Limb (tissue), 2 donors: Measurements from ENCODE around the gene ABCA7.
A peak's percentile ranks its signal among the peaks of the same experiment; 100 is the strongest.

Experiments
- DNase-seq, 2 donors: peaks; one replicate each; pipeline ENCODE4 v3.0.0-alpha.2; 2016; ENCODE audit errors: extremely low spot score in 2 of 2

ABCA7 gene

DNA sequence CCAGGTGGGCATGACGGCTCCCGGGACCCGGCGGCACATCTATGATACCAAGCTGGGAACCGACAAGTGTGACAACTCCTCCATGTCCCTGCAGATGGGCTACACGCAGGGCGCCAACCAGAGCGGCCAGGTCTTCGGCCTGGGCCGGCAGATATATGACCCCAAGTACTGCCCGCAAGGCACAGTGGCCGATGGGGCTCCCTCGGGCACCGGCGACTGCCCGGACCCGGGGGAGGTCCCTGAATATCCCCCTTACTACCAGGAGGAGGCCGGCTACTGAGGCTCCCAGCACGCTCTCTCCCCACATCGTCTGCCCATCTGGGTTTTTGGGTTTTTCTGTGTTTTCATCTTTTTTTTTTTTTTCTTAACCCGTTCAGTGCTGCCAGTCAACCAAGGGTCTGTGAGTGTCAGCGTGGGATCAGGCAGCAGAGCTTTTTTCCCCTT, 2.3 kb upstream of the ABCA7 start:
- no peak for DNase-seq

DNA sequence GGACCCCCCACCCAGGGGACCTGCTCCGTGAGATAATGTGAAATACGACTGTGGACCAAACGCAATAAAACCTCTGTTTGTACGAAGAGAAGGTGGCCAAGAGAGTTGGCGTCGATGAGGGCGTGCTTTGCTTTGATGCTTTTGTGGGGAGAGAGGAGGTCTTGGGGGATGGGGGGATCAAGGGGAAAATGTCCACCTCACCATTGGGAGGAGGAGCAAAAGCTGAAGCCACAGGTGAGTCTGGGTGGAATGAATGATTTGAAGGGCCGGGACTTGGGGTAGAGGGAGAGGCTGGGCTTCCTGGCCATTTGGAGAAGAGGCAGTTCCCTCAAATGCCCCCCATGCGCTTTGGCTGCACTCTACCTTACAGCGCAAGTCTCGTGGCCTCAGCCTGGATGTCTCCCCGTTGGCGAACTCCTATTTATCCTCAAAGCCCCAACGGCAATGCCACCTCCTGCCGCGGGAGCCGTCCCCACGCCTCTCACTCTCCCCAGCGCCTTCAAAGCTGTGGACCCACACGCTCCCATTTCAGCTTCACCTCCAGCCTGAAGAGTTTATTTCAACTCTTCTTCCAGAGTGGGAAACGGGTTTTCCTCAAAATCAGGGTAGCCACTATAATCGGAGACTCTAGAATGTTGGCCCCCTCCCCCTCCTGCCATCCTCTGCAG, 795 bp upstream of the ABCA7 start:
- no peak for DNase-seq

DNA sequence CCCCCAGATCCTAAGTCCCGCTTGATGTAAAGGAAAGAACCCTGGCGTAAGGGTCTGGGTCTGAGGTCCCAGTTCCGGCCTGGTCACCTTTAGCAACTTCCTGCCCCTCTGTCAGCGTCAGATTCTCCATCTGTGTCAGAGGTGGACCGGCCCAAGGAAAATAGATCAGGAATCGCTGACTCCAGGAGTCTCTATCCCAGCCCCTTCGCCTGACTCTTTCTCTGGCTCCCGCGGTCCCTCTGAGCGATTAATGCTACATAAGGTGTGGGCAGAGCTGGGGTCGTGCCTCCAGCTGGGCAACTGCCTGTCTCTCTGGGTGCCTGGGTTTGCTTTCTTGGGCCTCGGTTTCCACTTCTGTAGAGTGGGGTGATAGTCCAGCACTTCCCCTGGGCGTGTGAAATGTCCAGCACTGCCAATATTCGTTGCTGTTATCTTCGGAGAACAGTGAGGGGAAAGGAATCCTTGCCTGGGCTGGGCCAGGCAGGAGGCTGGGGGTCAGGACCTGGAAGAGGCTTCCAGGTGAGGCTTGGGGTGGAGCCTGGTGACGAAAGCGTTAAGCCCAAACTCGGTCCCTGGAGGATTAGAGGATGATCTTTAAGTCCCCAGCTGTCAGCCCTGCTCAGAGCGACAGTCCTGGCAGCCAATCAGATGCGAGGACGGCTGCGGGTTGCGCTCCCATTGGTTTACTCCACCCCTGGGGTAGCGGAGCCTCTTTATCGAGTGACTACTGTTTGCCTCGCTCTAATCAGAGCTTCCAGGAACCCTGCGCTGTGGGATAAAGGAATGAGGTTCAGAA, 767 bp downstream of the ABCA7 start:
- DNase-seq, result peak; percentile 77 to 90

DNA sequence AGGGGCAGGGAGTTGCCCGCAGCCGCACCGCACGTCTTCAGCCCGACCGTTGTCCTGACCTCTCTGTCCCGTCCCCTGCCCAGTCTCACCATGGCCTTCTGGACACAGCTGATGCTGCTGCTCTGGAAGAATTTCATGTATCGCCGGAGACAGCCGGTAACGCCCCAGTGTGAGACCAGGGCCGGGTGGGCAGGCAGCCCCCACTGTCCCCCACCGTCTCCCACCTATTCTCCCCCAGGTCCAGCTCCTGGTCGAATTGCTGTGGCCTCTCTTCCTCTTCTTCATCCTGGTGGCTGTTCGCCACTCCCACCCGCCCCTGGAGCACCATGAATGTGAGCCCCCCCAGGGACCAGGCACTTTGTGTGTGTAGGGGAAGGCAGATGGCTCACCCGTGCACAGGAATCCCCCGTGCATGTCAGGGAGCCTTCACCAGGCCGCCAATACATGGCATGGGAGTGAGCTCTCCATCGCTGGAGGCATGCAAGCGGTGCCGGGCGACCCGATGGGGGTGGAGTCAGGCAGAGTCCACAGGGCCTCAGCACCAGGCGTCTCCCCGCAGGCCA, 1.4 kb downstream of the ABCA7 start:
- DNase-seq, result no peak

DNA sequence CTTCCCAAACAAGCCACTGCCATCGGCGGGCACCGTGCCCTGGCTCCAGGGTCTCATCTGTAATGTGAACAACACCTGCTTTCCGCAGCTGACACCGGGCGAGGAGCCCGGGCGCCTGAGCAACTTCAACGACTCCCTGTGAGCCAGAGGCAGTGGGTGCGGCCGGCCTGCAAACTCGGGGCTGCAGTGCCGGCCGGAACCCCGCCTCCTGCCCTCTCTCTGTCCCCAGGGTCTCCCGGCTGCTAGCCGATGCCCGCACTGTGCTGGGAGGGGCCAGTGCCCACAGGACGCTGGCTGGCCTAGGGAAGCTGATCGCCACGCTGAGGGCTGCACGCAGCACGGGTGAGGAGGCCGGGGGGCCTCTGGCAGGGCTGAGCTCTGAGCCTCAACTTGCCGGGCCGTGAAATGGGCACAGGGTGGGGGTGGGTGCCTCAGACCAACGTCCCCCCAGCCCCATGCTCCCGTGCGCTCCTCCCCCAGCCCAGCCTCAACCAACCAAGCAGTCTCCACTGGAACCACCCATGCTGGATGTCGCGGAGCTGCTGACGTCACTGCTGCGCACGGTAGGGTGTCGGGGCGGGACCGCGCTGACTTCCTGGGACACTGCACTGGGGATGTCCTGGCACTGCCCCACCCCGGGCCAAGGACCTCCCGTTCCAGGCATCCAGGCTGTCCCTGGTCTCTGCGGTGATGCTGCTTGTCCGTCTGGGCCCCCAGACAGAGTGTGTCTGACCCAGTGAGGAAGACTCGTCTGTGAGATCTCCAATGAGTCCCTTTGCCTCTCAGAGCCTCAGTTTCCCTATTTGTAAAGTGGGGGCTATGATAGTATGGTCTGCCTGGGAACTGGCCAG, 2.2 kb downstream of the ABCA7 start:
- no peak for DNase-seq

DNA sequence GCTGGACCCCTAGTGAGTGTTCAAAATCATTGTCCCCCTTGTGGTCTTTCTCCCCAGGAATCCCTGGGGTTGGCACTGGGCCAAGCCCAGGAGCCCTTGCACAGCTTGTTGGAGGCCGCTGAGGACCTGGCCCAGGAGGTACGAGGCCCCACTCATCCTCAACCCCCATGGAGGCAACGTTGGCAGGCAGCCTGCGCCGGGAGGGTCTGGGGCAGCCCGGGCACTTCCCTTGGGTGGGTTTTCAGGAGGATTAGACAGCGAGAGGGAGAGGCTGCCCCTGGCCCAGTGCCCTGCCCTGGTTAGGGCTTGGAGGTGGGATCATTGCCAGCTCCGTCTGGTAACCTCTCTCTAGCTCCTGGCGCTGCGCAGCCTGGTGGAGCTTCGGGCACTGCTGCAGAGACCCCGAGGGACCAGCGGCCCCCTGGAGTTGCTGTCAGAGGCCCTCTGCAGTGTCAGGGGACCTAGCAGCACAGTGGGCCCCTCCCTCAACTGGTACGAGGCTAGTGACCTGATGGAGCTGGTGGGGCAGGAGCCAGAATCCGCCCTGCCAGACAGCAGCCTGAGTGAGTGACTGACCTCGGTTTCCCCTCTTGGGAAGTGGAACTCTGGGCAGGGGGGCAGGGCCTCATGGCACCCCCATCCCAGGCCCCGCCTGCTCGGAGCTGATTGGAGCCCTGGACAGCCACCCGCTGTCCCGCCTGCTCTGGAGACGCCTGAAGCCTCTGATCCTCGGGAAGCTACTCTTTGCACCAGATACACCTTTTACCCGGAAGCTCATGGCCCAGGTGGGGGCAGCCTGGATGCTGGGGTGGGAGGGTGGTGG, 3.0 kb downstream of the ABCA7 start:
- DNase-seq, result no peak

DNA sequence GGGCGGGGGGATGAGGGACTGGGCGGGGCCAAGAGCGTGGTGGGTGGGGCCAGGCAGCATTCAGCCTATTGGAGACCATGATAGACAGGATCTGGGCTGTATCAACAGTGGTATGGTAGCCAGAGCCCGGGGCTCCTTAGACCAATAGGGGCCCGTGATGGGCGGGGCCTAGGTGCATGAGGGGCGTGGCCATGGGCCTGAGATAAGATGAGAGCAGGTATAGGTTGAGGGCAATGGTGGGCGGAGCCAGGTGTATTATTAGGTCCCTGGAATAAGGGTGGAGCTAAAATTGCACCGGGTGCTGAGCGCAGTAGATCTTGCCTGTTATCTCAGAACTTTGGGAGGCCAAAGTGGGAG, 5.3 kb downstream of the ABCA7 start:
- no peak for DNase-seq

DNA sequence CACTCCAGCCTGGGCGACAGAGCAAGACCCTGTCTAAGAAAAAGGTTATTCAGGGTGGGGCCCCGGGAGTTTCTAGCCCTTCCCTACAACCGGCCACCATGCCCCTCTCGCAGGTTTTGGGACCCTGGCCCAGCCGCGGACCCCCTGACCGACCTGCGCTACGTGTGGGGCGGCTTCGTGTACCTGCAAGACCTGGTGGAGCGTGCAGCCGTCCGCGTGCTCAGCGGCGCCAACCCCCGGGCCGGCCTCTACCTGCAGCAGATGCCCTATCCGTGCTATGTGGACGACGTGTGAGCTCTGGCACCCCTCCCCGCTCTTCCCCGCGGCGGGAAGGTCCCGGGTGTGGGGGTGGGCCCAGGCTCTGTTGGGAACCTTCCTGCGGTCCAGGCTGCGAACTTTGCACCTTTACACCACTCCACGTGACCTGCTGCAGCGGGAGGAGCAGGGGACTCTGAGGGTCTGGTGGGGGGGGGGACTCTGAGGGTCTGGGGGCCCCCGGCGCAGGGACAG, 6.3 kb downstream of the ABCA7 start:
- DNase-seq, result no peak

DNA sequence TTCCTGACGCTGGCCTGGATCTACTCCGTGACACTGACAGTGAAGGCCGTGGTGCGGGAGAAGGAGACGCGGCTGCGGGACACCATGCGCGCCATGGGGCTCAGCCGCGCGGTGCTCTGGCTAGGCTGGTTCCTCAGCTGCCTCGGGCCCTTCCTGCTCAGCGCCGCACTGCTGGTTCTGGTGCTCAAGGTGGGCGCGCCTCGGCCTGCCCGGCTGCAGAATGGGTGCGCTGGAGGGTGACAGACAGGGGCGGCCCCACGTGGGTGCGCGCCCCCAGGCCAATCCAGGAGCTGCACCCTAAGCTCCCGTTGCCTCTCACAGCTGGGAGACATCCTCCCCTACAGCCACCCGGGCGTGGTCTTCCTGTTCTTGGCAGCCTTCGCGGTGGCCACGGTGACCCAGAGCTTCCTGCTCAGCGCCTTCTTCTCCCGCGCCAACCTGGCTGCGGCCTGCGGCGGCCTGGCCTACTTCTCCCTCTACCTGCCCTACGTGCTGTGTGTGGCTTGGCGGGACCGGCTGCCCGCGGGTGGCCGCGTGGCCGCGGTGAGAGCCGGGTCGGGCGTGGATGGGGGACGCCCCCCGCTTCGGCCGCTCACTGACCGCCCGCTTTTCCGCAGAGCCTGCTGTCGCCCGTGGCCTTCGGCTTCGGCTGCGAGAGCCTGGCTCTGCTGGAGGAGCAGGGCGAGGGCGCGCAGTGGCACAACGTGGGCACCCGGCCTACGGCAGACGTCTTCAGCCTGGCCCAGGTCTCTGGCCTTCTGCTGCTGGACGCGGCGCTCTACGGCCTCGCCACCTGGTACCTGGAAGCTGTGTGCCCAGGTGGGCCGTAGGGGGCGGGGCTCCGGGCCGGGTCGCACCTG, 7.2 kb downstream of the ABCA7 start:
- no peak for DNase-seq

DNA sequence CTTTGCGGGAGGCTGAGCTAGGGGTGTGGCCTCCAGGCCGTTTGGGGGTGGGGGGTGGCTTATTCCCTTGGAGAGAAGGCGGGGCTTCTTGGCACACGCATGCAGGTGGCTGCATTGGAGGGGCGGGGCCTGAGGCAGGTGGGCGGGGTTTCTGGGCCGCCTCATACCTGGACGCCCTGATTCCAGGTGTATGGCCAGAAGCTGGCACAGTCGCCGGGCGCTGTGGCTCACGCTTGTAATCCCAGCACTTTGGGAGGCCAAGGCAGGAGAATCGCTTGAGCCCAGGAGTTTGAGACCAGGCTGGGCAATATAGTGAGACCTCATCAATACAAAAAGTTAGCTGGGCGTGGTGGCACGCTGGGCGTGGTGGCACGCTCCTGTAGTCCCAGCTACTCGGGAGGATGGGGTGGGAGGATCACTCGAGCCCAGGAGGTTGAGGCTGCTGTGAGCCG, 7.8 kb downstream of the ABCA7 start:
- DNase-seq, result no peak

DNA sequence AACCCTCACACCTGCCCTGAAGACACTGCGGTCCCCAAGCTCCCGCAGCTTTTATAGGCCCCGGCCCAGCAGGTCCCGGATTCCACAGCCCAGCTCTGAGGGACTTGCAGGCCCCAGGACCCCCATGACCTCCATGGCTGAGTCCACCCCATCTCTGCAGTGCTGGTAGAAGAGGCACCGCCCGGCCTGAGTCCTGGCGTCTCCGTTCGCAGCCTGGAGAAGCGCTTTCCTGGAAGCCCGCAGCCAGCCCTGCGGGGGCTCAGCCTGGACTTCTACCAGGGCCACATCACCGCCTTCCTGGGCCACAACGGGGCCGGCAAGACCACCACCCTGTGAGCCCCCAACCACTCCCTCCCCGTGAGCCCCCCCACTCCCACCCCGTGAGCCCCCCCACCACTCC, 9.2 kb downstream of the ABCA7 start:
- no peak for DNase-seq

DNA sequence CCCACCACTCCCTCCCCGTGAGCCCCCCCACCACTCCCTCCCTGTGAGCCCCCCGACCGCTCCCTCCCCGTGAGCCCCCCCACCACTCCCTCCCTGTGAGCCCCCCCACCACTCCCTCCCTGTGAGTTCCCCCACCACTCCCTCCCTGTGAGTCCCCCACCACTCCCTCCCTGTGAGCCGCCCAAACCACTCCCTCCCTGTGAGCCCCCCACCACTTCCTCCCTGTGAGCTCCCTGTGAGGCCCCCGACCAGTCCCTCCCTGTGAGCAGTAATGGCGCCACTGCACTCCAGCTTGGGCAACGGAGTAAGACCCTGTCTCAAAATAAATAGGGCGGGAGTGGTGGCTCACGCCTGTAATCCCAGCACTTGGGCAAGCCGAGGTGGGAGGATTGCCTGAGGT, 9.9 kb downstream of the ABCA7 start:
- no peak for DNase-seq

DNA sequence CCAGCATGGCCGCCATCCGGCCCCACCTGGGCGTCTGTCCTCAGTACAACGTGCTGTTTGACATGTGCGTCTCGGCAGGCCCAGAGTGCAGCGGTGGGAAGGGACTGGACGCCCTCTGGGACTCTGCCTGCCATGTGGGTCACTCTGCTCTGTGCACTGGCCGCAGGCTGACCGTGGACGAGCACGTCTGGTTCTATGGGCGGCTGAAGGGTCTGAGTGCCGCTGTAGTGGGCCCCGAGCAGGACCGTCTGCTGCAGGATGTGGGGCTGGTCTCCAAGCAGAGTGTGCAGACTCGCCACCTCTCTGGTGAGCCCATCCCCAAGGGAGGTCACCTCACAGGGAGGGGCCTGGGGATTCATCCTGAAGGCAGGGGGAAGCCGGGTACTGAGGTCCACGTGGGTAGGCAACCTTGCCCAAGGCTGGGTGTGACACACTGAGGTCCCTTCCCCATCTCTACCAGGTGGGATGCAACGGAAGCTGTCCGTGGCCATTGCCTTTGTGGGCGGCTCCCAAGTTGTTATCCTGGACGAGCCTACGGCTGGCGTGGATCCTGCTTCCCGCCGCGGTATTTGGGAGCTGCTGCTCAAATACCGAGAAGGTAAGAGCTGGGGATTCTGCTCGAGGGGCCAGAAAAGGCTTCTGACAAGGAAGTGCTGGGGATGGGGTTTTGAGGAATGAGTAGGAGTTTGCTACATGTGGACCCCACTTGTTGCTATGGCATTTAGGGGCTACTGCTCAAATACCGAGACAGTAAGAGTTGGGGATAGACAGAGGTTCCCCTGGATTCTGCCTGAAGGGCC, 11.3 kb downstream of the ABCA7 start:
- no peak for DNase-seq

DNA sequence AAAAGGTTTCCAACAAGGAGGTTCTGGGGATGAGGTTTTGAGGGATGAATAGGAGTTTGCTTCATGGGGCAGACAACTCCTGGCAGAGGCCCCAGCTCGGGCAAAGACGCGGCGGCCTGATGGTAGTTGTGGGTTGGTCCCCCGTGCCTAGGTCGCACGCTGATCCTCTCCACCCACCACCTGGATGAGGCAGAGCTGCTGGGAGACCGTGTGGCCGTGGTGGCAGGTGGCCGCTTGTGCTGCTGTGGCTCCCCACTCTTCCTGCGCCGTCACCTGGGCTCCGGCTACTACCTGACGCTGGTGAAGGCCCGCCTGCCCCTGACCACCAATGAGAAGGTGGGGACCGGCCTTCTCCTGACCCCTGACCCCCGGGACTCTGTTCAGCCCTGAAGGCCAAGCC, 11.9 kb downstream of the ABCA7 start:
- DNase-seq, result no peak

DNA sequence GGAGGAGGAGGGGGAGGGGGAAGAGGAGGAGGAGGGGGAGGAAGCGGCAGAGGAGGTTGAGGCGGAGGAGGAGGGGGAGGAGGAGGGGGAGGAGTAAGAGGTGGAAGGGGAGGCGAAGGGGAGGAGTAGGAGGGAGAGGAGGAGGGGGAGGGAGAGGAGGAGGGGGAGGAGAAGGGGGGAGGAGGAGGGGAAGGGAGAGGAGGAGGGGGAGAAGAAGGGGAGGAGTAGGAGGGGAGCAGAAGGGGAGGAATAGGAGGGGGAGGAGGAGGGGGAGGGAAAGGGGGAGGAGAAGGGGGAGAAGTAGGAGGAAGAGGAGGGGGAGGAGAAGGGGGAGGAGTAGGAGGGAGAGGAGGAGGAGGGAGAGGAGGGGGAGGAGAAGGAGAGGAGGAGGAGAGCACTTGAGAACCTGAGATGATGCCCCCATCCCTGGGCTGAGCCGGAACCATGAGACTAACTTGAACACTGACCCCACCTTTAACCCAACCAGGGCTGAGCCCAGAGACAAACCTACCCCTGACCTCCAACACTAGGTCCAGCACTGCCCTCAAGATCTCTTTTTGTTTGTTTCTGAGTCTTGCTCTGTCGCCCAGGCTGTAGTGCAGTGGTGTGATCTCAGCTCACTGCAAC, 12.6 kb downstream of the ABCA7 start:
- no peak for DNase-seq

DNA sequence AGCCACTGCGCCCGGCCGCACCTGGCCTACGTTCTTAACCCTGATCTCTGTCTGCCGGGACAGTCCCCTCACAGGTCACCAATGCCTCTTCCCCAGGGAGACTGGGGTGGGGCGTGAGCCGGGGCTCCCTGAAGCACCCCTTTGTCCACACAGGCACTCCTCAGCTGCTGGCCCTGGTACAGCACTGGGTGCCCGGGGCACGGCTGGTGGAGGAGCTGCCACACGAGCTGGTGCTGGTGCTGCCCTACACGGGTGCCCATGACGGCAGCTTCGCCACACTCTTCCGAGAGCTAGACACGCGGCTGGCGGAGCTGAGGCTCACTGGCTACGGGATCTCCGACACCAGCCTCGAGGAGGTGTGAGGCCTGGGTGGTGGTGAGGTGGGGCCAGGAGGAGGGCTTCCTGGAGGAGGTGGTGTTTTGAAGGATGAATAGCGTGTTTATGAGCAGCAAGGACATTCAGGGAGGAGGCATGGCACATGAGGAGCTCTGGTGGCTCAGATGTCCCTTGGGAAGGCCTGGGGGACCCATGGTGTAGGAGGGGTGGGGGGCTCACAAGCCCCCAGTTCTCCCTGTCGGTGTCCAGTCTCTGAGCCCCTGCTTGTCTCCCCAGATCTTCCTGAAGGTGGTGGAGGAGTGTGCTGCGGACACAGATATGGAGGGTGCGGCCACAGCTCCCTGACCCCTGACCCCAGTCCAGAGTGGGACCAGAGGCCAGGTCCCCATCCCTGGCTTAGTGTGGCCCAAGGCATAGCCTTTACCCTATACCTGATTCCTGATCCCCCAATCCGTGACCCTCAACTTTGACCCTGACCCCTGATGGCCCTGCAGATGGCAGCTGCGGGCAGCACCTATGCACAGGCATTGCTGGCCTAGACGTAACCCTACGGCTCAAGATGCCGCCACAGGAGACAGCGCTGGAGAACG, 13.5 kb downstream of the ABCA7 start:
- DNase-seq, result no peak
